ENCODE measurements around the gene ME3.

DNA sequence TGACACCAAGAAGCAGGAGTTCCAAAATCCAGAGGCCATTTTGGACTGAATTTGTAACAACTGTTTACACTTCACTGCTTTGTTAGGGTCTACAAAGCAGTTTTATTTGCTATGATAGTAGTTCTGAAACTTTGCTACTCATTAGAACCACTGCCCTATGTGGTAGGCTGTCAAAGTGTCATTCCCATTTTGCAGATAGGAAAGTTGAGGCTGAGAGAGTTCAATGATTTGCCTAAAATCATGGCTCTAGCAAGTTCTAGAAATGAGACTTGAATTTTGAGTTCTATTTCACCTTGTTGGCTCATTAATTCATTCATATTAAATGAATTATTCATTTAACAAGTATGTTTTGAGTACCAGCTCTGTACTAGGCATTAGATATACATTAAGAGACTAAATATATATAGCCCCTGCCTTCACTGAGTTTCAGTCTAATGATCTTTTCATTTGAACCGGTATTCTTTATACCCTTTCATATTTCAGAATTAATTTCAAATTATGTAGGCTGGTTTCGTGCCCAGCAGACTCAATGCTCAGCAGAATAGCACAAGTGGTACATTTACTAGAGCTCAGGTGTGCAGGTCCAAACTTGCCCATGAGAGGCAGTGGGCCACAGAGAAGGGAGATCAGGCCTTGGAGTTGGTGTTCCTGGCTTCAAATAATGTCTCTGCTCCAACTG, 93.5 kb downstream of the ME3 start:
- TF ChIP-seq, protein P1, sequence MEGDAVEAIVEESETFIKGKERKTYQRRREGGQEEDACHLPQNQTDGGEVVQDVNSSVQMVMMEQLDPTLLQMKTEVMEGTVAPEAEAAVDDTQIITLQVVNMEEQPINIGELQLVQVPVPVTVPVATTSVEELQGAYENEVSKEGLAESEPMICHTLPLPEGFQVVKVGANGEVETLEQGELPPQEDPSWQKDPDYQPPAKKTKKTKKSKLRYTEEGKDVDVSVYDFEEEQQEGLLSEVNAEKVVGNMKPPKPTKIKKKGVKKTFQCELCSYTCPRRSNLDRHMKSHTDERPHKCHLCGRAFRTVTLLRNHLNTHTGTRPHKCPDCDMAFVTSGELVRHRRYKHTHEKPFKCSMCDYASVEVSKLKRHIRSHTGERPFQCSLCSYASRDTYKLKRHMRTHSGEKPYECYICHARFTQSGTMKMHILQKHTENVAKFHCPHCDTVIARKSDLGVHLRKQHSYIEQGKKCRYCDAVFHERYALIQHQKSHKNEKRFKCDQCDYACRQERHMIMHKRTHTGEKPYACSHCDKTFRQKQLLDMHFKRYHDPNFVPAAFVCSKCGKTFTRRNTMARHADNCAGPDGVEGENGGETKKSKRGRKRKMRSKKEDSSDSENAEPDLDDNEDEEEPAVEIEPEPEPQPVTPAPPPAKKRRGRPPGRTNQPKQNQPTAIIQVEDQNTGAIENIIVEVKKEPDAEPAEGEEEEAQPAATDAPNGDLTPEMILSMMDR (IDR thresholded peaks at IDR 0.05): no peak
- TF ChIP-seq NFYB (CRISPR knock-in tag; conservative IDR thresholded peaks at IDR 0.05; ENCODE audit: low read depth) (no peak), JUN (CRISPR knock-in tag; IDR thresholded peaks at IDR 0.05) (no peak)
- TF ChIP-seq, protein P2, sequence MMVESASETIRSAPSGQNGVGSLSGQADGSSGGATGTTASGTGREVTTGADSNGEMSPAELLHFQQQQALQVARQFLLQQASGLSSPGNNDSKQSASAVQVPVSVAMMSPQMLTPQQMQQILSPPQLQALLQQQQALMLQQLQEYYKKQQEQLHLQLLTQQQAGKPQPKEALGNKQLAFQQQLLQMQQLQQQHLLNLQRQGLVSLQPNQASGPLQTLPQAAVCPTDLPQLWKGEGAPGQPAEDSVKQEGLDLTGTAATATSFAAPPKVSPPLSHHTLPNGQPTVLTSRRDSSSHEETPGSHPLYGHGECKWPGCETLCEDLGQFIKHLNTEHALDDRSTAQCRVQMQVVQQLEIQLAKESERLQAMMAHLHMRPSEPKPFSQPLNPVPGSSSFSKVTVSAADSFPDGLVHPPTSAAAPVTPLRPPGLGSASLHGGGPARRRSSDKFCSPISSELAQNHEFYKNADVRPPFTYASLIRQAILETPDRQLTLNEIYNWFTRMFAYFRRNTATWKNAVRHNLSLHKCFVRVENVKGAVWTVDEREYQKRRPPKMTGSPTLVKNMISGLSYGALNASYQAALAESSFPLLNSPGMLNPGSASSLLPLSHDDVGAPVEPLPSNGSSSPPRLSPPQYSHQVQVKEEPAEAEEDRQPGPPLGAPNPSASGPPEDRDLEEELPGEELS (CRISPR knock-in tag; IDR thresholded peaks at IDR 0.05): no peak
